Activated T-helper 9 cell treated with anti-CD3 and anti-CD28 coated beads, Interleukin-2, amount 50 U/mL, for 16 hours (primary cell): ENCODE results near the gene PDLIM7.
"Not testable (repeated sequence)": the region's sequence is repeated elsewhere in the genome, so short reads cannot be mapped to it uniquely, and the experiment has no call there.

Experiments used
- DNase-seq: peaks from one replicate; pipeline ENCODE4 v3.0.0-alpha.2; 2020; ENCODE audit warnings: low read depth

The PDLIM7 gene

GRCh38 chr5:177497292-177498012, at the start of gene PDLIM7:
Gene PDLIM7 (minus strand): TSS chr5:177497604. CDS start chr5:177496512, 1,092 bp downstream.
- peak; percentile 93 for DNase-seq

DNA sequence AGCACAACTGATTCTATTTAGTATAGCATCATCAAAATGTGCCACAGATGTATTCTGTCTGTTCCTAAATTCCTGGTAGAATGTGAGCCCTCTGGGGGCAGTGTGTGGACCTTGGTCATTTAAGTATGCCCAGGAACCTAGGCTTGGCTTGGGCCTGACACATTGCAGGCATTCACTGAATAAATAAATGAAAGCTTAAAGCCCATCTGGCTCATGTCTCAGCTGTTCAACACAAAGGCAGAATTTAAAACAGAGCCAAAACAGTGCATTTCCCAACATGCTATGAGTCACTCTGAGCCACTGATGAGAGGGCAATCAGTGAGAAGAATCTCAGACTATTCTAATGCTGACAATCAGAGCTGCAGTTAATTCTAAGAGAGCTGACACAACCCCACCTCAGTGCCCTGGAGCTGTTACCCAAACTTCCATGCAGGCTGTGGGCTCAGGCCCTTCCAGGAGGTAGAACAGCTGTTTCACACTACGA, 48.9 kb upstream of the PDLIM7 start:
- DNase-seq = no peak

- DNase-seq = no peak
These were observed 48.3 kb upstream of the PDLIM7 start for GRCh38 chr5:177545487-177546257.

DNA sequence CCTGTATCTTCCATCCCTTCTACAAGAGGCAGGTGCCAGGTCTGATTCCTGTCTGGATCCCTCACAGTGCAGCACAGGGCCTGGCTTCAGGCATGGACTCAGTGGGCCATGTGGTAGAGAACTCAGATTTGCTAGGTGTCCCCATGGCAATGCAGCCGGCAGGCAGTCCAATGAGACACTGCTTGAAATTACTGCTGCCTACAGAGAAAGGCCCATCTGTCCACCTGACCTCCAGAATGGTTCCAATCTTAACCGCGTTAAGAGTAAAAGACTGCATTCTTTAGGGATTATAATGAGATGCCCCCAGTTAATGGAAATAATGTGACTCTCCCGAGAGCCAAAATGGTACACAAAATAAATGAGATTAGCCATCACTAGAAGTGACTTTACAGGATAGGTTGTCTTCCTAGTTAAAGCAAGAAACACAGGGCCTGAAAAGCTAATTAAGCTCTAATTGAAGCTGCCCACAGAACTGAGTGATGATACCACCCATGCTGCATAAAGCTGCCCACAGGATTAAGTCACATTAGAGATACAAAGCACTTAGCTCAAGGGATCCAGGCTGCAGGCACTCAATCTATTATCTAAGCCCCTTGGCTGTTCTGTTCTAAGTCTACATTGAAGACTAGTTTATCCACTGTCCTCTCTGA, 45.5 kb upstream of the PDLIM7 start:
- DNase-seq = no peak

- no peak for DNase-seq
These were observed 43.0 kb upstream of the PDLIM7 start for GRCh38 chr5:177540438-177540837.

GRCh38 chr5:177539411-177539810, 42.0 kb upstream of the PDLIM7 start:
- no peak for DNase-seq

GRCh38 chr5:177538876-177539275, 41.5 kb upstream of the PDLIM7 start:
- DNase-seq = no peak

DNA sequence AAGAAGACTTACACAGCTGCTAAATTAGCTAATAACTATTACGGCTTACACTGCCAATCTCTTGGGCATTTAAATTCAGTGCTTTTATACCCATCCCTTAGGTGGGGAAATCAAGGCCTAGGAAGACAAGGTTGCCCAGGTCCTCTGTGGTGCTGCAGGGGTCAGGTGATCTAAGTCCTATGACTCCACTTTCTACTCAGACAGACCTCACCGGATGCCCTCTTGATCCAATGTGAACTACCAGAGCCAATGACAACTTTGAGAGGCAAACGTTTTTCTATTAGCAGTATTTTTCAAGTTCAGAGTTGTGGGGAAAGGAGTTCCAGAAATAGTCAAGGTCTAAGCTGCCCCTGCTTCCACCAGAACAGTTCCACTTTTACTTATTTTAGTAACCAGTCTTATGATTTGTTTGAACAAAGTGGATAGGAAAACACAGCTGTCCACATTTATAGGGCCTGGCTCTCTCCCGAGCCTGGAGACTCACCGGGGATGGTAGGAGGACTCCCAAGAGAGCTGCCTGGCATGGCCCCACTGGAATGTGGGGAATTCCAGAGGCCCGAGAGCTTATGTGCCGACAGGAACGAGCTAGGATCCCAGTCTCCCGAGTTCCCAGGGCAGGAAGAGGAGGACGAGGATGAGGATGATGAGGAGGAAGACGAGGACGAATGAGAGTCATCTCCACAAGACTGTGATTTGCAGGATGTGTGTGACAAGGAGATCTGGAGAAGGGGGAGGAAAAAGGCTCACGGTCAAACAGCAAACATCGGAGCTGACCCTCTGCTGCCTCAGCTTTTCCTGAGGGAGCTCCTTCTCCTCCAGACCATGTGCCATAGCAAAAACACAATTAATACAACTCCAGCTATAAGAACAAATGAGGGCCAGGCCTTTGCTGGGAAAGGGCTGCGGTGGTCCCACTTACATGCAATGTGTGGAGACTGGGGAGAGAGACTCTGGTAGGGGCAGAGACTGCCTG, 40.3 kb upstream of the PDLIM7 start:
- no peak for DNase-seq

GRCh38 chr5:177536386-177536785, 39.0 kb upstream of the PDLIM7 start:
- DNase-seq = no peak

DNA sequence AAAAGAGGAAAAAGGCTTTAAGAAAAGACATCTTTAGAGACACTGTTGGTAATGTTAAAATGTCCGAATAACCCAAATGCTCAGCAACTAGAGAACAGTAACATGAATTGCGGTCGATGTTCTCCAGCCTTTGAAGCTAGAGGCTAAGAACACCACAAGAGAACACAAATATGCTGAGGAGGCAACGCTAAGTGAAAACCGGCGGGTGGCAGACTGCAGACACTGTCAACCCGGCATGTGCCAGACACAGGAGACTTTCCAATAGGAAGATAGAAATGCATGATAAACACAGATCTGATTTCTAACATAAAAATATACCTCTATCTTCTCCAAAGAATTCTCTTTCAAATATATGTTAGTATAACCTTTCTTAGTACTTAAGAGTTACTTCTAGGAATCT, 37.7 kb upstream of the PDLIM7 start:
- DNase-seq = no peak

DNA sequence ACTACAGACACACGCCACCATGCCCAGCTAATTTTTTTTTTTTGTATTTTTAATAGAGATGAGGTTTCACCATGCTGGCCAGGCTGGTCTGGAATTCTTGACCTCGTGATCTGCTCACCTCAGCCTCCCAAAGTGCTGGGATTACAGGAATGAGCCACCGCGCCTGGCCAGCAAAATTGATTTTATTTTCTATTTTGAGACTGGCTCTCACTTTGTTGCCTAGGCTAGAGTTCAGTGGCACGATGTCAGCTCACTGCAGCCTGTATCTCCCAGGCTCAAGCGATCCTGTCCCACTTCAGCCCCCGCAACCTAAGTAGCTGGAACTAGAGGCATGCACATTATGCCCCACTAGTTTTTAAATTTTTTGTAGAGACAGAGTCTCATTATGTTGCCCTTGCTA, 37.0 kb upstream of the PDLIM7 start:
- not testable (repeated sequence) for DNase-seq

DNA sequence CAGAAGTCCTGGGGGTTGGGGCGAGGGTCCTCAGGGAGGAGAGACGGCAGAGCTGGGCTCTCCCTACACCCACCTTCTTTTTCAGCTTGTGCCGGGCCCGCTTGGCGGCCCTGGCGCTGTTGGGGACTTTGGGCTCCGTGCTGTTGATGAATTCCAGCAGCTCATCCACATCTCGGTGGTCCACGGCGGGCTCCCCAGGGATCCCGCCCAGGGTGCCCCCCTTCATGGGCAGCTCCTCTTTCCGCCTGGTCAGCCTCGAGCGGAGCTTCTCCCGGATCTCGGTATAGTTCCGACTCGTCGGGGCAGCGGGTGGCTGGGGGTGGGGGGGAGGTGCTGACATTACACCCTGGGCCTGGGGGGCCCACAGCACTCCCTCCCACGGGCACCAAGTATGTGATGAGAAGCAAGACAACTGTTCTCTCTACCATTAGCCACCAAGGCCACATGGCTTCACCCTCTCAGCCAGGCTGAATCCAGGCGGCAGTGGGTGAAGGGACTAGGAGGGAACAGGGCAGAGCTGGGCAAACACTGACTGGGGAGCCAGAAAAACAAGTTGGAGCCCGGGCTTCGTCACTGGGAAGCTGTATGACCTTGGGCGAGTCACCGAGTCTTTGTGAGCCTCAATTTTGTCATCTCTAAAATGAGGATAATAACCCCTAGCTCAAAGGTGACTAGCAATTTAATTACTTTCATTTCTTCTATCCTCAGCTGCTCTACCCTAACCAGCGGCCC, 34.0 kb upstream of the PDLIM7 start:
- no peak for DNase-seq

DNA sequence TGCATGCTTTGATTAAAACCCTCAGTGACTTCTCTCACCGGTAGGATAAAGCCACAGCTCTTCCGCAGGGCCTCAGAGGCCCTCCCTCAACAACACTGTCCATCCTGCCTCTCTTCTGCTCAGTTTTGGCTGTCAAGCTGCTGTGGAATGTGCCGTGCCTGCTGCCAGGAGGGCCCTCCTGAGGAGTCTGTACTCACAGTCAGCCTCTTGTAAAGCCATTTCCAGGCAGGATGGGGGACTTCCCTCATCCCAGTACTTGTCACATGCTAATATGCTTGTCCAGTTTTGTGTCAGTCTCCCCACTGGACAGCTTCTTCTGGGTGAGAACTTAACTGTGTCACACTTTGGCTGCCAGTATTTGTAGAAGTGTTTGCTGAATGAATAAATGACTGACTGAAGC, 33.2 kb upstream of the PDLIM7 start:
- DNase-seq = no peak

DNA sequence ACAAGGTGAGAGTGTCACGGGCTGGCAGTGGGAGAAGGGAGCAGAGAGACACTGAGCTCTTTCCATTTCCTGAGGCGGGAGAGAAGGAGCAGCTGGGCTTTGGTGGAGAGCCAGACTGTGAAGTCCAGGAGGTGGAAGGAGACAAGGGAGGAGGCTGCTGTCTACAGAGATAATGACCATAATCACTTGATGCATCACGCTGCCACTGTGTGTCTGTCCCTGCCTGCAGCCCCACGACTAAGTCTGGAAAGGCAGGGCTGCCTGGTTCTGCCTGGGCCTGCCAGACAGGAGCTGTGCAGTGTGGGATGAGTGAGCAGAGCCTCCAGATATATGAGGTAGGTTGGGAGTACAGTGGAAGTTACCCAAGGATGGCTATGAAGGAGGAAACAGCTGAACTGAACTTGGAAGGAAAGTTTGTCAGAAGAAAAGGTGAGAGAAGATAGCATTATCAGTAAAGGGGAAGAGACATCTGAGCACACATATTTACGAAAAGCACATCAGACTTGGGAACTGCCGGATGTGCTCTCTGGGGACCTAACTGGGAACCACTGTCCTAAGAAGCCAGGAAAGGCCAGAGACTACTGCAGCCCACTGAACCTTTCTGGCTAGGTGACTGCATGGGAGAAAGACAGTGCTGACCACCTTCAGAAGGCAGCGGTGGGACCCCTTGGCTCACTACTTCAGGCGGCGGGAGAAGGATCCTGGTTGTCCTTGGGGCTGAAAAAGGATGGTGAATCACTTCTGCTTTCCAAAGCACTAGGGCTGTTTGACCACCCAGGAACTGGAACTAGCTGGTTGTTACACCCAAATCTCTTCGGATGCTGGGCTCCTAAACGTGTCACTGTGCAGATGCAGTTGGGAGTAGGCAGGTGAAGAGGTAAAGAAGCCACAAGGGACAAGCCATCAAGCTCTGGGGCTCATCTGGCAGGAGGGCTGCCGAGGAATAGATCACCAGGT, 32.1 kb upstream of the PDLIM7 start:
- no peak for DNase-seq

- no peak for DNase-seq
These were observed 31.2 kb upstream of the PDLIM7 start for GRCh38 chr5:177528631-177529030.

DNA sequence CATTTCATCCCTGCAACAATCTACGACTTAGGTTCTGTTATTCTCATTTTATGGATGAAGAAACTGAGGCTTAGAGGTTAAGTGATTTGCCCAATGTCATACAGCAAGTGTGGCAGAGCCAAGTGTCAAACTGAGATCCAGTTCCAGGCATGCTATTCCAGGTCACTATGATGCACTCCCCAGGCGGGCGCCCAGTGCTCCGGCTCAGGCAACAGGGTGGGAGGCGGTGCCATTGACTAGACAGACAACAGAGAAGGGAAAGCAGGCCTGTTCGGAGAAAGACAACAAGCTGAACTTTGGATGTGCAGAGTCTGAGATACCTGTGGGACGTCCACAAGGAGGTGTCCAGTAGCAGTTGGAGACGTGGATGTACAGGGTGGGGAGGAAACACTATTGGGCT, 30.2 kb upstream of the PDLIM7 start:
- no peak for DNase-seq

- DNase-seq = no peak
These were observed 29.4 kb upstream of the PDLIM7 start for GRCh38 chr5:177526791-177527190.

DNA sequence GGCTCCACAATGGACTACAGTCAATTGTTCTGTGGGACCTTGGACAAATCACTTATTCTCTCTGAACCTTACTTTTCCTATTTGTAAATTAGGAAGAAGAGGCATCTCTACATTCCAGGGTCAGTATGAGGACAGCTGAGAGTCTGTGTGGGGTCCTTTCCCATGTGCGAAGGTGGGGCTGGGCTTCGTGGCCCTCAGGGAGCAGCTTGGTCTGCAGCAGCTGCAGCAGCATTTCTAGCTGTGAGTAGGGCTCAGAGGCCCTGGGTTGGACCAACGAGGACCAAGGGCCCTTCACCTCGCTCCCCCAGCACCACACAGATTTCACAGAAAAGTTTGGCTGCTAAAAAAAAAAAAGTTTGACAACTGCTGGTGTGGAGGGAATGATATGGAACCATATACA, 28.8 kb upstream of the PDLIM7 start:
- DNase-seq = no peak

GRCh38 chr5:177524941-177525655, 27.7 kb upstream of the PDLIM7 start:
- DNase-seq = no peak
